Measurements from ENCODE around the gene RNMT.
"Not testable (repeated sequence)": the region's sequence is repeated elsewhere in the genome, so short reads cannot be mapped to it uniquely, and the experiment has no call there.

RNMT gene

DNA sequence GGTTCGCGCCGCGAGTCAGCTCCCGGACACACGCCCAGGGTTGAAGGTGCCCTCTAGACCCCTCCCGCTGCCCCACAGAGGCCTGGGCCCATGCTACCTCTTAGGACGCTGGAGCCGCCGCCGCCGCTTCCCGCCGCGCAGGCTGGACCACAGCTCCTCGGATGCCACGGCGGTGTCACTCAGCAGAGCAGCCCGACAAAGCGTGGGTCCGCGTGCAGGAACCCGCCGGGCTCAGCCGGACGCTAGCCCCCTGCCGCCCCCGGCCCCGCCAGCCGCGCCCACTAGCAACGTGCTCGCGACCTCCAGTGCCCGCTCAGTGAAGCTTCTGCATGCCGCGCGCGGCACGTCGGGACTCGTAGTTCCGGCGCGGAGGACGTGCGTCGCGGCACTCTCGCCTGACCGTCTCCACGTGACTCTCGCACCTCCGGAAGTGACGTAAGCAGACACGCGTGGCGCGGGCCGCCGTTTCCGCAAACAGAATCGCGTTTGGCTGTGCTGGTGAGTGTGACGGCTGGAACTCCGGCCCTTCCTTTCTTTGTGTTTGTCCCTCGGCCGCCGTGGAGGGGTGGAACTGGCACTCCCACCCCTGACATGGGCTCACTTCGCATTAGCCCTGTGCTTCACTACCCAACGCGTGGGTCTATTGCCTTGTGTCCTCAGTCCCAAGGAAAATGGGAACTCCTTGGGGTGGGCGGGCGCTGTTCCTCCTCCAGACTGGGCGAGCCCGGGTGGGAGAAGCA is at the start of gene RNMT, which contains the start of gene FAM210A:
Gene RNMT (plus strand): TSS at position 442 of the 740 bp plus-strand sequence. CDS start 4,845 bp downstream, outside the sequence.
Gene FAM210A (minus strand): TSS at position 327 of the 740 bp plus-strand sequence. CDS start 44,481 bp downstream, outside the sequence.
- TF ChIP-seq, protein P1, sequence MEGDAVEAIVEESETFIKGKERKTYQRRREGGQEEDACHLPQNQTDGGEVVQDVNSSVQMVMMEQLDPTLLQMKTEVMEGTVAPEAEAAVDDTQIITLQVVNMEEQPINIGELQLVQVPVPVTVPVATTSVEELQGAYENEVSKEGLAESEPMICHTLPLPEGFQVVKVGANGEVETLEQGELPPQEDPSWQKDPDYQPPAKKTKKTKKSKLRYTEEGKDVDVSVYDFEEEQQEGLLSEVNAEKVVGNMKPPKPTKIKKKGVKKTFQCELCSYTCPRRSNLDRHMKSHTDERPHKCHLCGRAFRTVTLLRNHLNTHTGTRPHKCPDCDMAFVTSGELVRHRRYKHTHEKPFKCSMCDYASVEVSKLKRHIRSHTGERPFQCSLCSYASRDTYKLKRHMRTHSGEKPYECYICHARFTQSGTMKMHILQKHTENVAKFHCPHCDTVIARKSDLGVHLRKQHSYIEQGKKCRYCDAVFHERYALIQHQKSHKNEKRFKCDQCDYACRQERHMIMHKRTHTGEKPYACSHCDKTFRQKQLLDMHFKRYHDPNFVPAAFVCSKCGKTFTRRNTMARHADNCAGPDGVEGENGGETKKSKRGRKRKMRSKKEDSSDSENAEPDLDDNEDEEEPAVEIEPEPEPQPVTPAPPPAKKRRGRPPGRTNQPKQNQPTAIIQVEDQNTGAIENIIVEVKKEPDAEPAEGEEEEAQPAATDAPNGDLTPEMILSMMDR (IDR thresholded peaks at IDR 0.05; ENCODE audit: insufficient read depth, low read length, missing control alignments): peak; percentile 18
- DNase-seq (ENCODE audit: low read depth, low spot score): peak; percentile 74
- CTCF ChIA-PET: interaction anchor here (0.7 to 1.6 kb wide), 3 partner anchors 10 to 510 kb away, joined by 3 read pairs; no protein-coding TSS in a partner anchor
- POLR2A ChIA-PET: interaction anchor here (0.5 to 1.9 kb wide), 2 partner anchors 9 to 843 kb away, joined by 3 to 5 read pairs; no protein-coding TSS in a partner anchor
- H3K4me3 ChIP-seq (ENCODE audit: low read depth, low read length): peak within 1 kb of the TSS; percentile 99

DNA sequence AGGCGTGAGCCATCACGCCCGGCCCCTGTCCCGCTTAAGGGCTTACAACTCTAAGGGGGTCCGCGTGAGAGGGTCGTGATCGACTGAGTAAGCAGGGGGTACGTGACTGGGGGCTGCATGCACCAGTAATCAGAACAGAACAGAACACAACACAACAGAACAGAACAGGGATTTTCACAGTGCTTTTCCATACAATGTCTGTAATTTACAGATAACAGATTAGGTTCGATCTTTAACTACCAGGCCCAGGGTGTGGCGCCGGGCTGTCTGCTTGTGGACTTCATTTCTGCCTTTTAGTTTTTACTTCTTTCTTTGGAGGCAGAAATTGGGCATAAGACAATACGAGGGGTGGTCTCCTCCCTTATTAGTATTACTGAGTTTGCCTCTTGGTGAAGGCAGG is 49.1 kb upstream of the RNMT start:
- CTCF ChIA-PET; POLR2A ChIA-PET; DNase-seq (ENCODE audit: low read depth, low spot score); H3K4me3 ChIP-seq (ENCODE audit: low read depth, low read length): not testable (repeated sequence)

DNA sequence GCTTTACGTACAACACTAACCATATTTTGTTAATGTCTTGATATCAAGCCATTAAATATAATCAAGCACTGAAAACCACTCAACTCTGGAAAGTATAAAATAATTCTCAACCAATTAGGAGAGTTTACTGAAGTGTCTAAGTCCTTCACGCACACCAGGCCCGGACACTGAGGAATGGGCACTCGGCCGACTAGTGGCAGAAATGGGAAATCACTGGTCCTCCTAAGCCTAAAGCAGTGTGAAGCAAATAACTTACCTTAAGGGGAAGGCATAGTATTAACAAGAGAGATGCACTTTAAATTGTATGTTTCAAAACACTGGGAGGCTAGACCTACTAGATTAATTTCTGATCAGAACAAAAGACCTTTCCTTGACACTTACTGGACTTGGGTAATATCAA is 45.9 kb upstream of the RNMT start:
- H3K4me3 ChIP-seq (ENCODE audit: low read depth, low read length): no peak overlapping the region
- TF ChIP-seq, protein P1 (IDR thresholded peaks at IDR 0.05; ENCODE audit: insufficient read depth, low read length, missing control alignments): no peak
- CTCF ChIA-PET: no interaction called here
- no peak for DNase-seq (ENCODE audit: low read depth, low spot score)
- POLR2A ChIA-PET: no interaction called here

DNA sequence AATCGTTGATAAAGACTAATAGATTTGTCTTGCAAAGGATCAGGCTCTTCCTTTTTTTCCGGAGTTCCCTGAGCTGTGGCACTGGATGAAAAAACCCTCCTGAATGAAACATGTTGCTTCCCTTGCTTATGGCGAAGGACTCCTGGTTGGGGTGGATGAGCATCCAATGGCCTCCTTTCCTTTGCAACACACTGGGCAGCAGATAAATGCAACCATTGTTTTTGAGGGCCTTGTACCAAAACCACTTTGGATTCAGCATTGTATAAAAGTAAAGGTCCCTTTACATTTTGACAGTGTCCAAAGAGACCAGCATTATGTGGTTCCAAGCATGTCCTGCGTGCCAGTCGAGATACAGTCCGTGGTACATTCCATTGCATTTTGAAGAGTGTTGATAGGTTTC is 44.8 kb upstream of the RNMT start:
- no peak for DNase-seq (ENCODE audit: low read depth, low spot score)
- TF ChIP-seq, protein P1 (IDR thresholded peaks at IDR 0.05; ENCODE audit: insufficient read depth, low read length, missing control alignments): no peak
- ChIA-PET CTCF (no interaction called here), POLR2A (no interaction called here)
- H3K4me3 ChIP-seq (ENCODE audit: low read depth, low read length): no peak overlapping the region

DNA sequence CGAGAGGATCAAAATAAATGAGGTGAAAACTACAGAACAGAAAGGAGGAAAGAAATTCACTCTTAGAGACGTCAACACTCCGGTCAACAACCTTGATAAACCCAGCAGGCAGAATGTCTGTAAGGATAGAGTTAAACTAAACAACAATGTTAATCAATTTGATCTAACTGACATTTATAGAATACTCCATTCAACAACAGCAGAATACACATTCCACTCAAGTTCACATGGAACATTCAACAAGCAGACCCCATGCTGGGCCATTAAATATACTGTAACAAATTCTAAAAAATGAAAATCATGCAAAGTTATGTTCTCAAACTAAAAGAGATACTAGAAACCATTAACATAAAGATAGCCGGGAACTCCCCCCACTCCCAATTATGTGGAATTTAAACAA is 41.9 kb upstream of the RNMT start:
- ChIA-PET POLR2A (no interaction called here), CTCF (no interaction called here)
- no peak overlapping the region for H3K4me3 ChIP-seq (ENCODE audit: low read depth, low read length)
- TF ChIP-seq, protein P1 (IDR thresholded peaks at IDR 0.05; ENCODE audit: insufficient read depth, low read length, missing control alignments): no peak
- no peak for DNase-seq (ENCODE audit: low read depth, low spot score)

DNA sequence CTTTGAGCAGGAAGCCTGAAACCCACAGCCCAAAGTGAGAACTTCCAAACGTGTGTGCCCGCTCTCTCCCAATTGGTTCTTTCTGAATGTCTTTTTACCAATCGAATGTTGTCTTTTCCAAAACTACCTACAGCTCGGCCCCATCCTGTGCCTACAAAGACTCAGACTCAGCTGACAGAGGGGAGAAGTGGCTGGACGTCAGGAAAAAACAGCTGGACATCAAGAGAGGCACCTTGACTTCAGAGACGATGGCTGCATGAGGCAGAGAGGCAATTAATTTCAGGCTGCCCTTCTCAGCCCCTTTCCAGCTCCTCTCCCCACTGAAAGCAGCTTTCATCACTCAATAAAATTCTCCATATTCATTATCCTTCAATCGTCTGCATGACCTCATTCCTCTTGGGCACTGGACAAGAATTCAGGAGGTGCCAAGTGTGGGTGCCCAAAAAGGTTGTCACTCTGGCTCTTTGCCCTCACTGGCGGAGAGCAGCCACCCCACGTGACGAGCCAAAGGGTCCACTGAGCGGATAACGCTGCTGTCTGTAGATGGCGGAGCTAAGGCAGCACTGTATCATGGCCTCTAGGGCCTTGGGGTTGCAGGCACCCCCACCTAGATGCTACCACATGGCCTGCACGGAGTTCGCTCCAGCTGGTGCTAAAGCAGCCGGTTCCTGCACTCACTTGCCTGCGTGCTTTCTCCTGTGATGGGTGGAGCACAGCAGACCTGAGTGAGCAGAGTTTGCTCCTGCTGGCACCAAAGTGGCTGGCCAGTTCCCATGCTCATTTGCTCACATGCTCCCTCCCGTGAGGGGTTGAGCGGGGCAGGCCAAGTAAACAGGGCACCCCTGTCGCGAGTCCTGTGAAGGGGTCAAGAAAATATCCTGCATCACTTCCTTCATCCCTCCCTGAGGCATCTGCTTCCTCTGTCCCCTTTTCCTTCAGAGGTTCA is 38.0 kb upstream of the RNMT start:
- TF ChIP-seq, protein P1 (IDR thresholded peaks at IDR 0.05; ENCODE audit: insufficient read depth, low read length, missing control alignments): no peak
- no peak for DNase-seq (ENCODE audit: low read depth, low spot score)
- H3K4me3 ChIP-seq (ENCODE audit: low read depth, low read length): no peak overlapping the region
- ChIA-PET POLR2A (no interaction called here), CTCF (no interaction called here)

DNA sequence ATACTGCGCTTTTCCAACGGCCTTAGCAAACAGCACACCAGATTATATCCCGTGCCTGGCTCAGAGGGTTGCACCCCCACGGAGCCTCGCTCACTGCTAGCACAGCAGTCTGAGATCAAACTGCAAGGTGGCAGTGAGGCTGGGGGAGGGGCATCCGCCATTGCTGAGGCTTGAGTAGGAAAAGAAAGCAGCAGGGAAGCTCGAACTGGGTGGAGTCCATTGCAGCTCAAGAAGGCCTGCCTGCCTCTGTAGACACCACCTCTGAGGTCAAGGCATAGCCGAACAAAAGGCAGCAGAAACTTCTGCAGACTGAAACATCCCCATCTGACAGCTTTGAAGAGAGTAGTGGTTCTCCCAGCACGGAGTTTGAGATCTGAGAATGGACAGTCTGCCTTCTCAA is 36.4 kb upstream of the RNMT start:
- H3K4me3 ChIP-seq (ENCODE audit: low read depth, low read length); CTCF ChIA-PET; DNase-seq (ENCODE audit: low read depth, low spot score); POLR2A ChIA-PET: not testable (repeated sequence)

DNA sequence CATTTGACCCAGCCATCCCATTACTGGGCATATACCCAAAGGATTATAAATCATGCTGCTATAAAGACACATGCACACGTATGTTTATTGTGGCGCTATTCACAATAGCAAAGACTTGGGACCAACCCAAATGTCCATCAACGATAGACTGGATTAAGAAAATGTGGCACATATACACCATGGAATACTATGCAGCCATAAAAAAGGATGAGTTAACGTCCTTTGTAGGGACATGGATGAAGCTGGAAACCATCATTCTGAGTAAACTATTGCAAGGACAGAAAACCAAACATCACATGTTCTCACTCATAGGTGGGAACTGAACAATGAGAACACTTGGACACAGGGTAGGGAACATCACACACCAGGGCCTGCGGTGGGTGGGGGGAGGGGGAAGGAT is 31.1 kb upstream of the RNMT start:
- H3K4me3 ChIP-seq (ENCODE audit: low read depth, low read length); DNase-seq (ENCODE audit: low read depth, low spot score); CTCF ChIA-PET; POLR2A ChIA-PET: not testable (repeated sequence)
